ENCODE measurements around the gene ABCC1. TPM values are rescaled to one million over a fixed set of nuclear protein-coding genes. Genes with fewer than 3 reads are reported as not detected.

The ABCC1 gene
- total and polyA plus RNA-seq, 2 of the 8 experiments (the other 6 are each of a cell fraction or from before 2014, with no cell fraction given), result 42.6 to 66.8 TPM

DNA sequence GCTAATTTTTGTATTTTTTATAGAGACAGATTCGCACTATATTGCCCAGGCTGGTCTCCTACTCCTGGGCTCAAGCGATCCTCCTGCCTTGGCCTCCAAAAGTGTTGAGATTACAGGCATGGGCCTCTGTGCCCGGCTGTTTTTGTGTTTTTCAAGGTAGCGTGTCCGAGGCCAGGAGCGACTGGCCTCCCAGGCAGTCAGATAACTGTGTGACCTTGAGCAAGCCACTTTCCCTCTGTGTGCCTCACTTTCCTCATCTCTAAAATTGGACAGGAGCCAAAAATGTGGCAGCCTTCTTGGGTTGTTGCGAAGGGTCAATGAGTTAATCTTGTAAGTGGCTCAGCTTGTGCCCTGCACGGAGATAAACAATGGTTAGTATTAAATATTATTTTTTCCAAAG is 2.4 kb downstream of the ABCC1 start:
- CTCF ChIA-PET (ENCODE audit: partially characterized antibody), result interaction anchor here (0.7 to 2.9 kb wide), 4 partner anchors 8 to 80 kb away, joined by 3 to 10 read pairs (median 4); no protein-coding TSS in a partner anchor
- no peaks in the 10 kb centered on the region for H3K36me3 ChIP-seq (ENCODE audit: control insufficient read depth in 2 of 4, insufficient read depth in 4 of 4, low read length in 3 of 4)
- no peak overlapping the region for H3K18ac ChIP-seq (ENCODE audit: extremely low read depth, low read length)
- H3K4me1 ChIP-seq (replicated peaks in 1 of 4; ENCODE audit: control insufficient read depth in 3 of 4, insufficient read depth in 4 of 4, low read length in 3 of 4), result peaks cover 0 to 7% (median 1%) of the 10 kb centered on the region in 4 experiments; a peak in 2 of 7 replicates
- no peak for FAIRE-seq
- no peak overlapping the region for H2AK5ac ChIP-seq (ENCODE audit: low read depth, low read length)
- no peak overlapping the region for H2BK120ac ChIP-seq (replicated peaks; ENCODE audit: low read depth, low read length)
- H3K4ac ChIP-seq (replicated peaks; ENCODE audit: insufficient read length, low read depth, low read length), result no peak overlapping the region
- H2BK5ac ChIP-seq (ENCODE audit: low read depth, low read length), result no peak overlapping the region
- peaks cover 14% of the 10 kb centered on the region for H3K23me2 ChIP-seq (ENCODE audit: low read depth, low read length)
- H3K4me3 ChIP-seq (ENCODE audit: extremely low read depth in 1 of 4, insufficient read depth in 2 of 4, low read depth in 3 of 4, low read length in 4 of 4), result no peak overlapping the region
- no peak overlapping the region for H2BK20ac ChIP-seq (ENCODE audit: low read length)
- H3K4me2 ChIP-seq (ENCODE audit: insufficient read depth in 1 of 2, low read depth in 2 of 2, low read length in 2 of 2), result peak overlapping the region in 1 of 2 experiments; percentile 96; a peak in 1 of 4 replicates
- H3K9ac ChIP-seq (replicated peaks in 1 of 4; ENCODE audit: extremely low read depth in 1 of 4, low read depth in 3 of 4, low read length in 3 of 4), result no peak overlapping the region
- no peak overlapping the region for H2BK12ac ChIP-seq (ENCODE audit: low read depth, low read length)
- no peak overlapping the region for H4K8ac ChIP-seq (ENCODE audit: extremely low read depth, insufficient read depth, low read length)
- H3K23ac ChIP-seq (ENCODE audit: insufficient read length), result no peak overlapping the region
- no peaks in the 10 kb centered on the region for H3K27me3 ChIP-seq (replicated peaks in 1 of 4; ENCODE audit: control insufficient read depth in 3 of 4, extremely low read depth in 1 of 4, insufficient read depth in 3 of 4, low read length in 3 of 4)
- no peak overlapping the region for H4K91ac ChIP-seq (replicated peaks; ENCODE audit: insufficient read length, low read length)
- POLR2A ChIA-PET (ENCODE audit: partially characterized antibody), result interaction anchor here (0.9 to 3.8 kb wide), 4 partner anchors 8 to 47 kb away, joined by 3 to 13 read pairs (median 3); no protein-coding TSS in a partner anchor
- H3K79me2 ChIP-seq (ENCODE audit: control insufficient read depth in 1 of 2, insufficient read depth in 2 of 2, low read length in 2 of 2), result peaks cover 48 to 78% of the 10 kb centered on the region in 2 experiments
- no peak overlapping the region for H4K5ac ChIP-seq (ENCODE audit: insufficient read length, low read depth, low read length)
- no peak overlapping the region for H2AFZ ChIP-seq (ENCODE audit: low read length)
- no peak overlapping the region for H2BK15ac ChIP-seq (ENCODE audit: low read length)
- H3K79me1 ChIP-seq (ENCODE audit: low read depth, low read length), result peaks cover 15% of the 10 kb centered on the region
- WGBS, 2 experiments (ENCODE audit: extremely low coverage in 1 of 2, insufficient coverage in 1 of 2, insufficient read length in 1 of 2, insufficient replicate concordance in 2 of 2, low coverage in 1 of 2, low lambda C conversion rate in 2 of 2, missing lambda C conversion rate in 1 of 2), result 87% methylated on average over 8 of the region's 8 CpGs; no CpG with 5 or more reads in 1 of the 2 experiments
- no peak overlapping the region for H3K14ac ChIP-seq (ENCODE audit: insufficient read length)
- no peak overlapping the region for H3K56ac ChIP-seq (replicated peaks; ENCODE audit: insufficient read length, low read depth, low read length)
- peaks cover 6 to 26% of the 10 kb centered on the region in 2 experiments for H4K20me1 ChIP-seq (replicated peaks in 1 of 2; ENCODE audit: control insufficient read depth in 1 of 2, insufficient read depth in 2 of 2, low read length in 2 of 2)
- no peaks in the 10 kb centered on the region for H3K9me3 ChIP-seq (ENCODE audit: insufficient read depth in 2 of 2, low read depth in 1 of 2, low read length in 1 of 2)
- DNase-seq (ENCODE audit: low read depth in 1 of 2, low spot score in 2 of 2), result no peak
- H3K27ac ChIP-seq (ENCODE audit: low read depth, low read length), result no peak overlapping the region
- no peak for TF ChIP-seq HDAC6 (IDR thresholded peaks at IDR 0.05; ENCODE audit: low read depth, low read length)
- TF ChIP-seq TBP (IDR thresholded peaks at IDR 0.05; ENCODE audit: low read depth, low read length), result no peak
- no peak for TF ChIP-seq ASH2L (IDR thresholded peaks at IDR 0.05; ENCODE audit: low read length)
- no peak for TF ChIP-seq BCL11A (IDR thresholded peaks at IDR 0.05; ENCODE audit: low read depth in 2 of 2, low read length in 2 of 2)
- TF ChIP-seq RFX5 (IDR thresholded peaks at IDR 0.05; ENCODE audit: borderline replicate concordance, low read depth, low read length), result no peak
- no peak for TF ChIP-seq EP300 (IDR thresholded peaks at IDR 0.05; ENCODE audit: borderline replicate concordance in 1 of 2, low read depth in 2 of 2, low read length in 2 of 2)
- TF ChIP-seq POU5F1 (IDR thresholded peaks at IDR 0.05; ENCODE audit: low read depth, low read length), result no peak
- TF ChIP-seq ZNF274 (IDR thresholded peaks at IDR 0.05; ENCODE audit: borderline replicate concordance, extremely low read depth, low read length), result no peak
- TF ChIP-seq, protein P1, sequence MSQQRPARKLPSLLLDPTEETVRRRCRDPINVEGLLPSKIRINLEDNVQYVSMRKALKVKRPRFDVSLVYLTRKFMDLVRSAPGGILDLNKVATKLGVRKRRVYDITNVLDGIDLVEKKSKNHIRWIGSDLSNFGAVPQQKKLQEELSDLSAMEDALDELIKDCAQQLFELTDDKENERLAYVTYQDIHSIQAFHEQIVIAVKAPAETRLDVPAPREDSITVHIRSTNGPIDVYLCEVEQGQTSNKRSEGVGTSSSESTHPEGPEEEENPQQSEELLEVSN (IDR thresholded peaks at IDR 0.05), result no peak
- TF ChIP-seq CHD2 (IDR thresholded peaks at IDR 0.05; ENCODE audit: low read length), result no peak
- TF ChIP-seq RXRA (IDR thresholded peaks at IDR 0.05; ENCODE audit: insufficient read depth, low read depth, low read length), result no peak
- TF ChIP-seq SIX5 (IDR thresholded peaks at IDR 0.05; ENCODE audit: low read depth, low read length), result no peak
- TF ChIP-seq KDM4A (IDR thresholded peaks at IDR 0.05; ENCODE audit: low read depth, low read length, severe bottlenecking), result no peak
- no peak for TF ChIP-seq JUN (IDR thresholded peaks at IDR 0.05; ENCODE audit: low read depth, low read length)
